Measurements from ENCODE around the gene TOX3.

Gene TOX3

DNA sequence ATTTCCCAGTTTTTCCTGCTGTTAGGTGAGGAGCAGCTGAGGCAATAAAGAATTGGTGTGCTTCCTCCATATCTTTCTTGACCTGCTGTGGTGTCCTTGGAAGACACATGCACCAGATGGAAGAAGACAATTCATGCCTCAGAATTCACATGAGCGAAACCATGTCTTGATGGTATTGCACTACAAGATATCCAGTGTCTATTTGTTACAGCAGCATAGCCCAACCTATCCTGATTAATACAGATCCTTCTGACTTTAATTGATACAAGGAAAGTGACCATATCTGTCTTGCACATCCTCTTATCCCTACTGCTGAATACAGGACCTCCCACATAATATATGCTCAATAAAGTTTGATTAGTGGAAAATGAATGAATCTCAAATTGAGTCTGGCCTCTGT, 9.1 kb upstream of the TOX3 start:
- Histone ChIP-seq H3K27ac (ENCODE audit: extremely low read depth, low read depth, low read length) (no peak overlapping the region), H3K9me3 (ENCODE audit: control insufficient read depth, insufficient read depth, low read depth, low read length) (no peaks in the 10 kb centered on the region), H3K36me3 (ENCODE audit: control insufficient read depth in 2 of 2, insufficient read depth in 1 of 2, low read length in 2 of 2) (no peaks in the 10 kb centered on the region), H3K4me3 (ENCODE audit: low read depth, low read length) (no peak overlapping the region), H3K4me1 (ENCODE audit: control insufficient read depth, insufficient read depth, low read length) (peaks cover 16% of the 10 kb centered on the region)
- 0 out of 2 replicates have a peak, but pooled peaks have one; percentile 25 for TF ChIP-seq ZNF664 (tag by site-specific recombination; IDR thresholded peaks at IDR 0.05)
- no peak for TF ChIP-seq ZNF133 (tag by site-specific recombination; IDR thresholded peaks at IDR 0.05)
- TF ChIP-seq KLF16 (tag by site-specific recombination; IDR thresholded peaks at IDR 0.05), result no peak
- POLR2A ChIA-PET, result no interaction called here
- CTCF ChIA-PET, result no interaction called here

DNA sequence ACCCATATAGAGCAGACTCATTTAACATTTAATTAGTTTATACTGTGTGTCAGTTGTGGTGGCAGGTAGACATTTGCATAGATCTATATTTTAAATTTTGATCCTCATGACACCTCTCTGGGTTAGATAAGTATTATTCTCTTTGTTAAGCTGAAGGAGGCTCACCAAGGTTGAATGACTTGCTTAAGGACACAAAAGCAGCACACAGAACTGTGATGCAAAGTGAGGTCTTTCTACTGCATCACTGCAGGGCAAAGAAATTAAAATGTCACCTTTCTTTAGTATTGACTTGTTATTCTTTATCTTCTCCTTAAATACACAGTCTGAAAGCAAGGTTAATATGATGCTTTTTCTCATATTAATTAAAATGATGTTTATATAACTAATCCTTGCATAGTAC, 8.6 kb upstream of the TOX3 start:
- no peaks in the 10 kb centered on the region for H3K36me3 ChIP-seq (ENCODE audit: control insufficient read depth in 2 of 2, insufficient read depth in 1 of 2, low read length in 2 of 2)
- CTCF ChIA-PET, result interaction anchor here (0.6 kb wide), 1 partner anchor 17 kb away, joined by 4 read pairs; no protein-coding TSS in a partner anchor
- TF ChIP-seq ZNF529 (tag by site-specific recombination; IDR thresholded peaks at IDR 0.05; ENCODE audit: insufficient replicate concordance) (no peak), ZBTB48 (tag by site-specific recombination; IDR thresholded peaks at IDR 0.05) (no peak), ZNF146 (tag by site-specific recombination; IDR thresholded peaks at IDR 0.05) (no peak), REPIN1 (tag by site-specific recombination; IDR thresholded peaks at IDR 0.05; ENCODE audit: low read depth) (no peak), ZNF791 (tag by site-specific recombination; IDR thresholded peaks at IDR 0.05) (no peak), ZNF768 (tag by site-specific recombination; IDR thresholded peaks at IDR 0.05) (no peak), ZNF175 (tag by site-specific recombination; IDR thresholded peaks at IDR 0.05) (no peak), ZNF621 (tag by site-specific recombination; IDR thresholded peaks at IDR 0.05) (no peak), ZNF2 (tag by site-specific recombination; IDR thresholded peaks at IDR 0.05) (no peak), ZBTB7A (tag by site-specific recombination; IDR thresholded peaks at IDR 0.05; ENCODE audit: low read depth) (no peak), ZNF155 (tag by site-specific recombination; IDR thresholded peaks at IDR 0.05) (no peak), ZNF473 (tag by site-specific recombination; IDR thresholded peaks at IDR 0.05) (no peak), ZNF133 (tag by site-specific recombination; IDR thresholded peaks at IDR 0.05) (no peak), ZNF404 (tag by site-specific recombination; IDR thresholded peaks at IDR 0.05) (no peak)
- TF ChIP-seq, protein P1, sequence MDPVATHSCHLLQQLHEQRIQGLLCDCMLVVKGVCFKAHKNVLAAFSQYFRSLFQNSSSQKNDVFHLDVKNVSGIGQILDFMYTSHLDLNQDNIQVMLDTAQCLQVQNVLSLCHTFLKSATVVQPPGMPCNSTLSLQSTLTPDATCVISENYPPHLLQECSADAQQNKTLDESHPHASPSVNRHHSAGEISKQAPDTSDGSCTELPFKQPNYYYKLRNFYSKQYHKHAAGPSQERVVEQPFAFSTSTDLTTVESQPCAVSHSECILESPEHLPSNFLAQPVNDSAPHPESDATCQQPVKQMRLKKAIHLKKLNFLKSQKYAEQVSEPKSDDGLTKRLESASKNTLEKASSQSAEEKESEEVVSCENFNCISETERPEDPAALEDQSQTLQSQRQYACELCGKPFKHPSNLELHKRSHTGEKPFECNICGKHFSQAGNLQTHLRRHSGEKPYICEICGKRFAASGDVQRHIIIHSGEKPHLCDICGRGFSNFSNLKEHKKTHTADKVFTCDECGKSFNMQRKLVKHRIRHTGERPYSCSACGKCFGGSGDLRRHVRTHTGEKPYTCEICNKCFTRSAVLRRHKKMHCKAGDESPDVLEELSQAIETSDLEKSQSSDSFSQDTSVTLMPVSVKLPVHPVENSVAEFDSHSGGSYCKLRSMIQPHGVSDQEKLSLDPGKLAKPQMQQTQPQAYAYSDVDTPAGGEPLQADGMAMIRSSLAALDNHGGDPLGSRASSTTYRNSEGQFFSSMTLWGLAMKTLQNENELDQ (tag by site-specific recombination; IDR thresholded peaks at IDR 0.05; ENCODE audit: low read depth), result no peak
- TF ChIP-seq, protein P2, sequence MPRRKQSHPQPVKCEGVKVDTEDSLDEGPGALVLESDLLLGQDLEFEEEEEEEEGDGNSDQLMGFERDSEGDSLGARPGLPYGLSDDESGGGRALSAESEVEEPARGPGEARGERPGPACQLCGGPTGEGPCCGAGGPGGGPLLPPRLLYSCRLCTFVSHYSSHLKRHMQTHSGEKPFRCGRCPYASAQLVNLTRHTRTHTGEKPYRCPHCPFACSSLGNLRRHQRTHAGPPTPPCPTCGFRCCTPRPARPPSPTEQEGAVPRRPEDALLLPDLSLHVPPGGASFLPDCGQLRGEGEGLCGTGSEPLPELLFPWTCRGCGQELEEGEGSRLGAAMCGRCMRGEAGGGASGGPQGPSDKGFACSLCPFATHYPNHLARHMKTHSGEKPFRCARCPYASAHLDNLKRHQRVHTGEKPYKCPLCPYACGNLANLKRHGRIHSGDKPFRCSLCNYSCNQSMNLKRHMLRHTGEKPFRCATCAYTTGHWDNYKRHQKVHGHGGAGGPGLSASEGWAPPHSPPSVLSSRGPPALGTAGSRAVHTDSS (tag by site-specific recombination; IDR thresholded peaks at IDR 0.05), result no peak
- TF ChIP-seq, protein P3, sequence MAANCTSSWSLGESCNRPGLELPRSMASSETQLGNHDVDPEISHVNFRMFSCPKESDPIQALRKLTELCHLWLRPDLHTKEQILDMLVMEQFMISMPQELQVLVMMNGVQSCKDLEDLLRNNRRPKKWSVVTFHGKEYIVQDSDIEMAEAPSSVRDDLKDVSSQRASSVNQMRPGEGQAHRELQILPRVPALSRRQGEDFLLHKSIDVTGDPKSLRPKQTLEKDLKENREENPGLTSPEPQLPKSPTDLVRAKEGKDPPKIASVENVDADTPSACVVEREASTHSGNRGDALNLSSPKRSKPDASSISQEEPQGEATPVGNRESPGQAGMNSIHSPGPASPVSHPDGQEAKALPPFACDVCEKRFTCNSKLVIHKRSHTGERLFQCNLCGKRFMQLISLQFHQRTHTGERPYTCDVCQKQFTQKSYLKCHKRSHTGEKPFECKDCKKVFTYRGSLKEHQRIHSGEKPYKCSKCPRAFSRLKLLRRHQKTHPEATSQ (tag by site-specific recombination; IDR thresholded peaks at IDR 0.05), result no peak
- no peaks in the 10 kb centered on the region for H3K9me3 ChIP-seq (ENCODE audit: control insufficient read depth, insufficient read depth, low read depth, low read length)
- H3K4me3 ChIP-seq (ENCODE audit: low read depth, low read length), result no peak overlapping the region
- H3K4me1 ChIP-seq (ENCODE audit: control insufficient read depth, insufficient read depth, low read length), result peaks cover 16% of the 10 kb centered on the region
- H3K27ac ChIP-seq (ENCODE audit: extremely low read depth, low read depth, low read length), result no peak overlapping the region
- POLR2A ChIA-PET, result no interaction called here

Measured in HEK293 (cell line).